ENCODE data around the gene HOXC12.

Gene HOXC12

GRCh38 chr12:53984901-53985691, 30.4 kb downstream of the HOXC12 start, which contains the start of gene HOXC10:
HOXC10 (plus strand) TSS chr12:53985146; CDS start chr12:53985260, 114 bp downstream.
- DNase-seq (ENCODE audit: low spot score): peak; percentile 92

GRCh38 chr12:53985692-53985993, 30.9 kb downstream of the HOXC12 start:
- no peak for DNase-seq (ENCODE audit: low spot score)

GRCh38 chr12:53985994-53986685, 31.4 kb downstream of the HOXC12 start:
- peak; percentile 47 for DNase-seq (ENCODE audit: low spot score)

- DNase-seq (ENCODE audit: low spot score): no peak
Measured at GRCh38 chr12:53986686-53987483, 32.2 kb downstream of the HOXC12 start.

GRCh38 chr12:53987787-53988230, 33.1 kb downstream of the HOXC12 start:
- DNase-seq (ENCODE audit: low spot score): no peak

GRCh38 chr12:53988541-53989226, 34.0 kb downstream of the HOXC12 start:
- DNase-seq (ENCODE audit: low spot score): no peak

- no peak for DNase-seq (ENCODE audit: low spot score)
Measured at GRCh38 chr12:53989227-53990113, 34.8 kb downstream of the HOXC12 start.

GRCh38 chr12:53990311-53991076, 35.8 kb downstream of the HOXC12 start:
- no peak for DNase-seq (ENCODE audit: low spot score)

- peak; percentile 79 for DNase-seq (ENCODE audit: low spot score)
Measured at GRCh38 chr12:53991077-53991460, 36.4 kb downstream of the HOXC12 start.

- no peak for DNase-seq (ENCODE audit: low spot score)
Measured at GRCh38 chr12:53992377-53992889, 37.7 kb downstream of the HOXC12 start.

GRCh38 chr12:53993162-53994008, 38.7 kb downstream of the HOXC12 start:
- no peak for DNase-seq (ENCODE audit: low spot score)

GRCh38 chr12:53994009-53994263, 39.2 kb downstream of the HOXC12 start:
- DNase-seq (ENCODE audit: low spot score): no peak

- no peak for DNase-seq (ENCODE audit: low spot score)
Measured at GRCh38 chr12:53994264-53995001, 39.7 kb downstream of the HOXC12 start.

GRCh38 chr12:53995002-53995377, 40.3 kb downstream of the HOXC12 start:
- no peak for DNase-seq (ENCODE audit: low spot score)

- peak; percentile 58 for DNase-seq (ENCODE audit: low spot score)
Measured at GRCh38 chr12:53995378-53996239, 40.9 kb downstream of the HOXC12 start.

GRCh38 chr12:53996240-53997203, 41.8 kb downstream of the HOXC12 start:
- DNase-seq (ENCODE audit: low spot score): no peak
